K562 (cell line): ENCODE data around the gene MMGT1. TPM values are rescaled to one million over a fixed set of nuclear protein-coding genes. Genes with fewer than 3 reads are reported as not detected.

ENCODE experiments used
- ARID1B ChIP-seq: fragments of 450-650 bp; IDR thresholded peaks from 2 replicates; pipeline ENCODE4 v1.6.1; 2016; ENCODE audit warnings: antibody characterized with exemption, mild to moderate bottlenecking, inconsistent platforms
- ARID4B ChIP-seq: sonication (generic); formaldehyde crosslinking; IDR thresholded peaks from 2 replicates; pipeline ENCODE4 v1.8.0; 2022; ENCODE audit warnings: mild to moderate bottlenecking, missing genetic modification reagents
- BRF2 ChIP-seq: IDR thresholded peaks from 3 replicates; pipeline ENCODE4 v1.6.1; 2011; ENCODE audit warnings: borderline replicate concordance, mild to moderate bottlenecking; ENCODE audit not compliant: insufficient read length, insufficient read depth
- CBFA2T2 ChIP-seq: fragments of 450-650 bp; conservative IDR thresholded peaks from 2 replicates; pipeline ENCODE4 v1.6.1; 2017; ENCODE audit warnings: mild to moderate bottlenecking
- CREM ChIP-seq: IDR thresholded peaks from 2 replicates; pipeline ENCODE4 v1.6.1; 2014; ENCODE audit warnings: antibody characterized with exemption, low read depth
- CXXC5 ChIP-seq: fragments of 250-450 bp; sonication (Bioruptor Pico); IDR thresholded peaks from 2 replicates; pipeline ENCODE4 v1.8.0; 2022; ENCODE audit warnings: inconsistent platforms, mild to moderate bottlenecking, moderate library complexity
- ELF4 ChIP-seq: fragments of 450-650 bp; formaldehyde crosslinking; IDR thresholded peaks from 2 replicates; pipeline ENCODE4 v1.4.0; 2022; ENCODE audit warnings: missing genetic modification characterization
- FOXK2 ChIP-seq, 2 experiments: fragments of 450-650 bp; IDR thresholded peaks in 1 of 2; conservative IDR thresholded peaks in 1 of 2; 2 replicates each; pipeline ENCODE4 v1.6.1; 2016; ENCODE audit warnings: low read depth in 2 of 2, mild to moderate bottlenecking in 1 of 2
- HDAC3 ChIP-seq: fragments of 450-650 bp; IDR thresholded peaks from 2 replicates; pipeline ENCODE4 v1.6.1; 2018; ENCODE audit warnings: borderline replicate concordance, mild to moderate bottlenecking, moderate library complexity; ENCODE audit not compliant: partially characterized antibody
- MED1 ChIP-seq: sonication (generic); formaldehyde crosslinking; IDR thresholded peaks from 2 replicates; pipeline ENCODE4 v1.8.1; 2023; ENCODE audit warnings: missing genetic modification reagents, borderline replicate concordance
- PHB2 ChIP-seq: fragments of 450-650 bp; IDR thresholded peaks from 2 replicates; pipeline ENCODE4 v1.6.1; 2017; ENCODE audit warnings: low read depth
- PURB ChIP-seq: sonication (generic); formaldehyde crosslinking; IDR thresholded peaks from 2 replicates; pipeline ENCODE4 v1.9.0; 2021; ENCODE audit warnings: low read depth, mild to moderate bottlenecking, missing genetic modification reagents
- SMARCE1 ChIP-seq: fragments of 450-650 bp; IDR thresholded peaks from 2 replicates; pipeline ENCODE4 v1.7.1; 2016; ENCODE audit warnings: mild to moderate bottlenecking
- SOX6 ChIP-seq: fragments of 450-650 bp; IDR thresholded peaks from 2 replicates; pipeline ENCODE4 v1.6.1; 2014; ENCODE audit warnings: mild to moderate bottlenecking
- TAF1 ChIP-seq: IDR thresholded peaks from 2 replicates; pipeline ENCODE4 v1.6.1; 2011; ENCODE audit warnings: mild to moderate bottlenecking, low read length, moderate library complexity; ENCODE audit not compliant: insufficient read depth, control insufficient read depth, severe bottlenecking; ENCODE audit errors: extremely low read depth
- TSHZ1 ChIP-seq: fragments of 250-450 bp; sonication (Bioruptor Pico); IDR thresholded peaks from 2 replicates; pipeline ENCODE4 v1.4.0; 2020; ENCODE audit warnings: mild to moderate bottlenecking, moderate library complexity
- ZC3H8 ChIP-seq: fragments of 450-650 bp; IDR thresholded peaks from 2 replicates; pipeline ENCODE4 v1.6.1; 2017
- ZNF316 ChIP-seq: fragments of 450-650 bp; IDR thresholded peaks from 2 replicates; pipeline ENCODE4 v1.6.1; 2016
- ZNF75A ChIP-seq: fragments of 450-650 bp; formaldehyde crosslinking; IDR thresholded peaks from 2 replicates; pipeline ENCODE4 v1.4.0; 2020; ENCODE audit warnings: mild to moderate bottlenecking
- ZSCAN32 ChIP-seq: fragments of 450-650 bp; formaldehyde crosslinking; IDR thresholded peaks from 2 replicates; pipeline ENCODE4 v1.4.0; 2020; ENCODE audit warnings: mild to moderate bottlenecking, moderate library complexity
- polyA plus RNA-seq, 8 experiments: library from polyadenylated mRNA; depleted of rRNA in 4 of 8; stranded (reverse) in 5 of 8; unstranded in 3 of 8; fragments of >200 nt; fragmentation: Nextera tagmentation in 2 of 8; fragmentation: Illumina TruSeq in 1 of 8; extraction: Ambion mirVana in 2 of 8; extraction: Trizol in 1 of 8; gene quantifications; 2 replicates each; pipeline versions ENCODE4 v1.2.1 to v1.2.3, GENCODE V29; 2011 to 2014; ENCODE audit warnings: inconsistent platforms in 1 of 8, missing spikeins in 1 of 8
- total RNA-seq, 7 experiments: library from RNA; depleted of rRNA in 6 of 7; stranded (reverse); fragments of >200 nt in 6 of 7; fragmentation: Illumina TruSeq in 2 of 7; extraction: Trizol in 2 of 7; gene quantifications; 2 replicates each; pipeline versions ENCODE4 v1.2.1 to v1.2.3, GENCODE V29; 2011 to 2021; ENCODE audit warnings: low replicate concordance in 1 of 7

MMGT1 gene
- total and polyA plus RNA-seq, 9 of the 15 experiments (the other 6 are each of a cell fraction or from before 2014, with no cell fraction given), result 11.3 to 25.4 (median 22.5) TPM

DNA sequence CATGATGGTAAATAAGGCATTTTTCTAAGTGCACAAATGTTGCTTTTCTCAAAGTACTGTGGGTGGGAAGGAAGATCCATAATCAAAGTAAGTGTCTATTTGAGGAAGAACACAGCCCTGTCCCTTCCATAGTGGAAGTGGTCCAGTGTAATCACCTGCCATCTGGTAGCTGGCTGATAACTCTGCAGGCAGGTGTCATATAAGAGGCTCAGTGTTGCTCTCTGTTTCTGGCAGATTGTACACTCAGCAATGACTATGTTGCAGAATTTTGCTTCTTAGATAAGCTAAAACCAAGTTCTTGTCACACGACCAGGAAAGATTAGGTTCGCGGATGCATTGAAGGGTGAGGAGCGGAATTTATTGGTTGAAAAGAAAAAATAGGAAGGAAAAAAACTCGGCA, 59.4 kb downstream of the MMGT1 start (continued):
- no peak for TF ChIP-seq ARID4B (CRISPR knock-in tag)
- TF ChIP-seq HDAC3, result peak; percentile 79
- TF ChIP-seq SMARCE1, result peak; percentile 88
- TF ChIP-seq BRF2, result no peak
- TF ChIP-seq TAF1, result peak; percentile 30
- TF ChIP-seq PHB2, result peak; percentile 94
- peak; percentile 60; the same call in 1 of the 2 replicates for TF ChIP-seq ELF4 (CRISPR knock-in tag)
- TF ChIP-seq ZNF75A (CRISPR knock-in tag), result no peak
- TF ChIP-seq CXXC5 (CRISPR knock-in tag), result peak; percentile 74
- TF ChIP-seq TSHZ1 (CRISPR knock-in tag), result no peak
- 0 out of 2 replicates have a peak, but pooled peaks have one; percentile 61 for TF ChIP-seq ZSCAN32
- TF ChIP-seq ZC3H8, result no peak
- TF ChIP-seq SOX6, result peak; percentile 93
- TF ChIP-seq ARID1B, result peak; percentile 97
- TF ChIP-seq MED1 (CRISPR knock-in tag), result no peak
- peak; percentile 73 for TF ChIP-seq ZNF316
- TF ChIP-seq PURB (CRISPR knock-in tag), result no peak
- 0 out of 4 replicates have a peak, but pooled peaks of 1 of the 2 experiments have one; percentile 29 for TF ChIP-seq FOXK2 (conservative IDR thresholded peaks at IDR 0.05 in 1 of 2, IDR thresholded peaks at IDR 0.05 in 1 of 2; ENCODE audit: low read depth in 2 of 2)
- peak; percentile 98 for TF ChIP-seq CBFA2T2
- TF ChIP-seq CREM, result peak; percentile 72
